Mesendoderm (in vitro differentiated cells): ENCODE data around the gene MYB.
"Not testable (repeated sequence)": the region's sequence is repeated elsewhere in the genome, so short reads cannot be mapped to it uniquely, and the experiment has no call there.

Experiments
- DNase-seq: peaks from one replicate; pipeline ENCODE4 v3.0.0; 2013
- H2AK5ac ChIP-seq: 2 replicates; pipeline ENCODE4 v1.6.1; 2013; ENCODE audit warnings: low read length, inconsistent platforms
- H2BK120ac ChIP-seq: 2 replicates; pipeline ENCODE4 v1.6.1; 2013; ENCODE audit warnings: low read depth, mild to moderate bottlenecking, low read length, moderate library complexity, mixed read lengths
- H2BK15ac ChIP-seq: replicated peaks from 2 replicates; pipeline ENCODE4 v1.6.1; 2013; ENCODE audit warnings: low read depth, mild to moderate bottlenecking, moderate library complexity
- H2BK5ac ChIP-seq: 2 replicates; pipeline ENCODE4 v1.6.1; 2013; ENCODE audit warnings: low read length, inconsistent platforms
- H3K18ac ChIP-seq: 2 replicates; pipeline ENCODE4 v1.6.1; 2013; ENCODE audit warnings: mild to moderate bottlenecking, low read length, mixed read lengths
- H3K23ac ChIP-seq: one replicate; pipeline ENCODE4 v1.6.1; 2013; ENCODE audit warnings: low read length
- H3K27ac ChIP-seq: 2 replicates; pipeline ENCODE4 v1.5.1; 2013; ENCODE audit warnings: low read depth, mild to moderate bottlenecking, inconsistent platforms, low read length, moderate library complexity
- H3K27me3 ChIP-seq: 2 replicates; pipeline ENCODE4 v1.6.1; 2013; ENCODE audit warnings: low read length, control low read depth, mild to moderate bottlenecking, inconsistent platforms; ENCODE audit not compliant: insufficient read depth, poor library complexity
- H3K36me3 ChIP-seq: 2 replicates; pipeline ENCODE4 v1.6.1; 2013; ENCODE audit warnings: low read length, inconsistent platforms; ENCODE audit not compliant: control insufficient read depth, insufficient read depth
- H3K4ac ChIP-seq: one replicate; pipeline ENCODE4 v1.6.1; 2013; ENCODE audit warnings: low read depth, mild to moderate bottlenecking, low read length, moderate library complexity
- H3K4me1 ChIP-seq: 2 replicates; pipeline ENCODE4 v1.6.1; 2013; ENCODE audit warnings: low read depth, low read length, inconsistent platforms; ENCODE audit not compliant: control insufficient read depth
- H3K4me2 ChIP-seq: 2 replicates; pipeline ENCODE4 v1.6.1; 2013; ENCODE audit warnings: low read length
- H3K4me3 ChIP-seq: 2 replicates; pipeline ENCODE4 v1.5.1; 2013; ENCODE audit warnings: mild to moderate bottlenecking, low read length
- H3K56ac ChIP-seq: one replicate; pipeline ENCODE4 v1.6.1; 2013; ENCODE audit warnings: low read length
- H3K79me1 ChIP-seq: 2 replicates; pipeline ENCODE4 v1.6.1; 2013; ENCODE audit warnings: low read length, inconsistent platforms
- H3K79me2 ChIP-seq: 2 replicates; pipeline ENCODE4 v1.6.1; 2013; ENCODE audit warnings: mild to moderate bottlenecking, low read length; ENCODE audit not compliant: control insufficient read depth, insufficient read depth
- H3K9ac ChIP-seq: 2 replicates; pipeline ENCODE4 v1.6.1; 2013; ENCODE audit warnings: low read length, inconsistent platforms
- H4K5ac ChIP-seq: one replicate; pipeline ENCODE4 v1.6.1; 2013; ENCODE audit warnings: low read length
- H4K8ac ChIP-seq: one replicate; pipeline ENCODE4 v1.6.1; 2013; ENCODE audit warnings: low read depth, mild to moderate bottlenecking, control low read depth, low read length, moderate library complexity
- WGBS: extraction: QIAGEN DNeasy Blood & Tissue Kit; methylation state at CpG from one replicate; pipeline ENCODE4 v1.1.7; 2013; ENCODE audit warnings: low lambda C conversion rate, missing lambda C conversion rate; ENCODE audit not compliant: insufficient coverage; ENCODE audit errors: extremely low coverage; 5-methylcytosine and 5-hydroxymethylcytosine counted together

The MYB gene

DNA sequence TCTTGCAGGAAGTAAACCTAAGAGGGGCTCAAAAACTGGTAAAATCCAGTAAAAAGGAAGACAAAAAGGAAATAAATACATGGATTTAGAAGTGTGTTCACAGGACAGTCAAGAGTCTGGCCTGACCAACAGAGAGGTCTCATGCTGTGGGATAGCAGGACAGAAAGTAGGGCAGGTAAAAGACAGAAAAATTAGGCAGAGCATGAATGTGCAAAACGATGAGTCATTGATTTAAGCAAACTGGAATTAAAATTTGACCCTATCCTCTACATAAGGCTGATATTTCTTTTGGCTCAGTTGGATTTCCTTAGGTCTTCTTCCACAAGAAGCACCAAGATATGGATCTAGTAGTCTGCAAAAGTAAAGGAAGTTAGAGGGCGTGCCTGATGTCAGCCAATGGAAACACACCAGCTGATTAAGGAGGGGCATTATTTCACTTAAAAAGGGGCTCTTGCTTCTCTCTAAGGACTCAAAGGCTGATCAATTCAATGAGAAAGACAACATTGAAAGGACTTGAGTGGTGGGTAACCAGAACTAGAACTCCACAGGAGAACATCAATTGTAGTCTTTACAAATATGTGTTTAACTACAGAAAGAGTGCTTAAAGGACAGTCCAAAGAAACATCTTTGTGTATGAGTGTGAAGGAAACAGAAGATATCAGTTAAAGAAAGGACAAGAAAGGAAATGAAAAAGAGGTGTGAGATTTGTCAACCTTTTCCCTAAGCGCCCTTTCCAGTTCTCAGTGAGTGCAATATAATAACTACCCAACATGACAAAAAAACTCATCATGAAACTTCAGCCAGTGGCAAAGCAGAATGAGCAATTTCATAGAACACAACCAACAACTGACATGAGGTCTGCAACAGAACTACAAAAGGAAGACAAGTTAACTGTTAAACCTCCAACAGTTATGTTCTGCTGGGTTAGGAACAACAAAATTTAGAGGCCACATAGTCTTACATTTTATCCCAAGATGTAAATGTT is 19.4 kb upstream of the MYB start:
- Histone ChIP-seq H3K79me1 (no peaks in the 10 kb centered on the region), H3K4me1 (no peaks in the 10 kb centered on the region), H3K9ac (no peak overlapping the region), H3K4ac (no peak overlapping the region), H3K79me2 (no peaks in the 10 kb centered on the region), H3K23ac (no peak overlapping the region), H3K4me2 (no peak overlapping the region), H3K18ac (no peak overlapping the region), H3K36me3 (no peaks in the 10 kb centered on the region), H4K8ac (no peak overlapping the region), H2BK5ac (no peak overlapping the region), H3K56ac (no peak overlapping the region), H4K5ac (no peak overlapping the region), H2BK120ac (no peak overlapping the region), H2AK5ac (no peak overlapping the region), H3K4me3 (no peak overlapping the region), H2BK15ac (no peak overlapping the region), H3K27ac (no peak overlapping the region), H3K27me3 (no peaks in the 10 kb centered on the region)
- no peak for DNase-seq
- no CpG with 5 or more reads among the region's 3 CpGs for WGBS

DNA sequence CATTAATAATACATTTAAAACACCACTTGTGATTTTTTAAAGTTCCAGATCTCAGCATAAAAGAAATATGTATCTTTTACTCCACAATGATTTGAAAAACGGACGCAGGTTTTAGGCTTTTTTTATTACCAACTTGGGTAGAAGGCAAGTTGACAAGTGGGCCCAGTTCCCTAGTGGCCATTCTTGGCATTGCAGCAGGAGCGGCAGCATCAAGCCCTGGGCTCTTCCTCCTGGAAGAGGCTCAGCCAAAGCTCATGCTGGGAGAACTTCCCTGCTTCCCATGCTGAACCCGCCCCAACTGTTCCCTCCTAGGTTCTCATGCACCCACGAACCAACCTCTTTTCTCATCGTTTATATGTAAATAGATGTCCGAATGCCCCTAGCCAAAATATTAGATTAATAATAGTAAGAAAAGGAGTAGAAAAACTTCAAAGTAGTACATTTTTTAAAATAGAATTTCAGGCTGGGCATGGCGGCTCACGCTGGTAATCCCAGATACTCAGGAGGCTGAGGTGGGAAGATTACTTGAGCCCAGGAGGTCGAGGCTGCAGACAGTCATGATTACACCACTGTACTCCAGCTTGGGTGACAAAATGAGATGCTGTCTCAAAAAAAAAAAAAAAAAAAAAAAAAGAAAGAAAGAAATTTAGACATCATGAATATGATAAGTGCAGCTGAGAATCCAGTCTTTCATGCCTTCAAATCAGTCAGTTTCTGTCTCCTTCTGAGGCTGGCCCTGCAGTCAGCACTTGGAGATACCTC is 18.2 kb upstream of the MYB start:
- Histone ChIP-seq H3K23ac (no peak overlapping the region), H2AK5ac (no peak overlapping the region)
- peak; percentile 84 for DNase-seq

GRCh38 chr6:135163440-135163738 is 17.7 kb upstream of the MYB start:
- Histone ChIP-seq H2BK5ac (no peak overlapping the region), H3K4me2 (no peak overlapping the region), H3K36me3 (no peaks in the 10 kb centered on the region), H4K5ac (no peak overlapping the region), H3K56ac (no peak overlapping the region), H3K79me1 (no peaks in the 10 kb centered on the region), H4K8ac (no peak overlapping the region), H3K4ac (no peak overlapping the region), H3K27me3 (no peaks in the 10 kb centered on the region), H3K27ac (no peak overlapping the region), H2AK5ac (no peak overlapping the region), H3K79me2 (no peaks in the 10 kb centered on the region), H3K23ac (no peak overlapping the region), H3K4me1 (no peaks in the 10 kb centered on the region), H2BK120ac (no peak overlapping the region), H3K4me3 (no peak overlapping the region), H2BK15ac (no peak overlapping the region), H3K18ac (no peak overlapping the region), H3K9ac (no peak overlapping the region)
- no CpG with 5 or more reads among the region's 3 CpGs for WGBS
- no peak for DNase-seq

More for the DNA sequence above, 18.2 kb upstream of the MYB start:
- Histone ChIP-seq H3K18ac (no peak overlapping the region), H3K4me2 (no peak overlapping the region), H3K79me1 (no peaks in the 10 kb centered on the region), H3K4me1 (no peaks in the 10 kb centered on the region), H3K56ac (no peak overlapping the region), H3K4me3 (no peak overlapping the region), H2BK120ac (no peak overlapping the region), H3K36me3 (no peaks in the 10 kb centered on the region), H2BK5ac (no peak overlapping the region), H3K27me3 (no peaks in the 10 kb centered on the region), H2BK15ac (no peak overlapping the region), H4K8ac (no peak overlapping the region), H3K9ac (no peak overlapping the region), H3K27ac (no peak overlapping the region), H3K4ac (no peak overlapping the region), H4K5ac (no peak overlapping the region), H3K79me2 (no peaks in the 10 kb centered on the region)
- WGBS, result no CpG with 5 or more reads among the region's 10 CpGs

GRCh38 chr6:135164387-135164786 is 16.7 kb upstream of the MYB start:
- not testable (repeated sequence) for H3K4me1 ChIP-seq, H2BK5ac ChIP-seq, H3K4me3 ChIP-seq, H3K4ac ChIP-seq, H3K79me1 ChIP-seq, H3K18ac ChIP-seq, H3K27ac ChIP-seq, H2AK5ac ChIP-seq, H3K27me3 ChIP-seq, DNase-seq, H4K5ac ChIP-seq, H3K79me2 ChIP-seq, H3K4me2 ChIP-seq, H3K36me3 ChIP-seq, H4K8ac ChIP-seq, H3K56ac ChIP-seq, H3K9ac ChIP-seq, H2BK15ac ChIP-seq, H2BK120ac ChIP-seq, H3K23ac ChIP-seq
- WGBS, result no CpG with 5 or more reads among the region's 6 CpGs

GRCh38 chr6:135165031-135165430 is 16.1 kb upstream of the MYB start:
- Histone ChIP-seq H3K4ac (no peak overlapping the region), H3K56ac (no peak overlapping the region), H2BK15ac (no peak overlapping the region), H3K23ac (no peak overlapping the region), H2BK120ac (no peak overlapping the region), H2BK5ac (no peak overlapping the region), H3K9ac (no peak overlapping the region), H3K27me3 (no peaks in the 10 kb centered on the region), H3K79me2 (no peaks in the 10 kb centered on the region), H3K4me1 (no peaks in the 10 kb centered on the region), H2AK5ac (no peak overlapping the region), H3K36me3 (no peaks in the 10 kb centered on the region), H3K4me2 (no peak overlapping the region), H3K27ac (no peak overlapping the region), H3K79me1 (no peaks in the 10 kb centered on the region), H4K8ac (no peak overlapping the region), H4K5ac (no peak overlapping the region), H3K4me3 (no peak overlapping the region), H3K18ac (no peak overlapping the region)
- no peak for DNase-seq
- WGBS, result no CpG with 5 or more reads among the region's 2 CpGs
